Glomerular visceral epithelial cell (primary cell): Measurements from ENCODE around the gene CREB1.

Experiments used
- DNase-seq: peaks from one replicate; pipeline ENCODE4 v3.0.0-alpha.2; 2016; ENCODE audit errors: extremely low spot score

The CREB1 gene

GRCh38 chr2:207541933-207542332 lies 12.2 kb downstream of the CREB1 start:
- no peak for DNase-seq

- DNase-seq = no peak
These were observed 13.5 kb downstream of the CREB1 start for GRCh38 chr2:207543272-207543671.

- peak; percentile 48 for DNase-seq
These were observed 17.1 kb downstream of the CREB1 start for GRCh38 chr2:207546822-207547221.

GRCh38 chr2:207549145-207549544 lies 19.4 kb downstream of the CREB1 start:
- no peak for DNase-seq

GRCh38 chr2:207558079-207558491 lies 28.3 kb downstream of the CREB1 start:
- DNase-seq = no peak

- DNase-seq = no peak
These were observed 31.8 kb downstream of the CREB1 start for GRCh38 chr2:207561386-207562080.

- no peak for DNase-seq
These were observed 36.2 kb downstream of the CREB1 start for GRCh38 chr2:207565736-207566500.

- no peak for DNase-seq
These were observed 37.9 kb downstream of the CREB1 start for GRCh38 chr2:207567671-207568070.

- no peak for DNase-seq
These were observed 41.6 kb downstream of the CREB1 start for GRCh38 chr2:207571370-207571769.

- DNase-seq = no peak
These were observed 55.2 kb downstream of the CREB1 start for GRCh38 chr2:207584952-207585351.

GRCh38 chr2:207587305-207587704 lies 57.5 kb downstream of the CREB1 start:
- DNase-seq = no peak

- no peak for DNase-seq
These were observed 59.4 kb downstream of the CREB1 start for GRCh38 chr2:207589143-207589542.

GRCh38 chr2:207593277-207593676 lies 63.5 kb downstream of the CREB1 start:
- DNase-seq = no peak

GRCh38 chr2:207594264-207594663 lies 64.5 kb downstream of the CREB1 start:
- no peak for DNase-seq

- no peak for DNase-seq
These were observed 65.0 kb downstream of the CREB1 start for GRCh38 chr2:207594731-207595130.

GRCh38 chr2:207599636-207600035 lies 69.9 kb downstream of the CREB1 start:
- no peak for DNase-seq

GRCh38 chr2:207600231-207600630 lies 70.5 kb downstream of the CREB1 start:
- DNase-seq = no peak

- no peak for DNase-seq
These were observed 72.0 kb downstream of the CREB1 start for GRCh38 chr2:207601774-207602173.

GRCh38 chr2:207603486-207603885 lies 73.7 kb downstream of the CREB1 start:
- no peak for DNase-seq

GRCh38 chr2:207606399-207606798 lies 76.6 kb downstream of the CREB1 start:
- no peak for DNase-seq

- no peak for DNase-seq
These were observed 77.1 kb downstream of the CREB1 start for GRCh38 chr2:207606829-207607228.

GRCh38 chr2:207612714-207613113 lies 83.0 kb downstream of the CREB1 start:
- no peak for DNase-seq

- DNase-seq = no peak
These were observed 85.1 kb downstream of the CREB1 start for GRCh38 chr2:207614824-207615223.
